Panc1 (cell line): Measurements from ENCODE around the gene CHTF8. TPM values are rescaled to one million over a fixed set of nuclear protein-coding genes. Genes with fewer than 3 reads are reported as not detected.

Experiments
- ATAC-seq: fragments of 200-7000 bp; cut with Tn5 transposase; 2 replicates; pipeline ENCODE4 v1.9.1; 2020; ENCODE audit warnings: mild to moderate bottlenecking, moderate library complexity
- BruUV-seq: library from RNA; stranded (reverse); fragments of 400-500 nt; replicated peaks from 2 replicates; lab custom pipeline; 2021; lab: Mats Ljungman, UMichigan
- CTCF ChIA-PET: fragments of 300-600 bp; sonication (Branson Sonifier 250); formaldehyde crosslinking; loops from one replicate; lab custom pipeline; 2022; ENCODE audit warnings: antibody characterized with exemption; lab: Charles Lee
- POLR2A ChIA-PET: fragments of 300-600 bp; sonication (Branson Sonifier 250); formaldehyde crosslinking; loops from one replicate; lab custom pipeline; 2022; ENCODE audit warnings: antibody characterized with exemption; lab: Charles Lee
- DNase-seq: peaks from one replicate; pipeline ENCODE4 v3.0.0-alpha.2; 2010; ENCODE audit warnings: low read depth, low spot score
- H3K27ac ChIP-seq: 2 replicates; pipeline ENCODE4 v1.5.1; 2011; ENCODE audit warnings: mild to moderate bottlenecking, low read length, inconsistent platforms
- H3K27me3 ChIP-seq: fragments of 200-500 bp; sonication (Bioruptor generic); 2 replicates; pipeline ENCODE4 v1.6.0; 2014; ENCODE audit warnings: low read length, inconsistent platforms; ENCODE audit not compliant: control insufficient read depth, insufficient read depth
- H3K36me3 ChIP-seq: fragments of 200-500 bp; sonication (Bioruptor generic); 2 replicates; pipeline ENCODE4 v1.5.1; 2014; ENCODE audit warnings: inconsistent platforms, mild to moderate bottlenecking, low read length, moderate library complexity; ENCODE audit not compliant: control insufficient read depth, insufficient read depth
- H3K4me1 ChIP-seq: 2 replicates; pipeline ENCODE4 v1.5.1; 2011; ENCODE audit warnings: inconsistent platforms, mild to moderate bottlenecking, low read length, moderate library complexity; ENCODE audit not compliant: control insufficient read depth, insufficient read depth
- H3K4me3 ChIP-seq, 2 experiments: 2 replicates each; pipeline ENCODE4 v1.5.1; 2011 to 2012; ENCODE audit warnings: low read depth in 2 of 2, low read length in 2 of 2, mild to moderate bottlenecking in 2 of 2, inconsistent platforms in 1 of 2, moderate library complexity in 1 of 2
- H3K9me3 ChIP-seq: fragments of 200-500 bp; sonication (Bioruptor generic); 2 replicates; pipeline ENCODE4 v1.5.1; 2014; ENCODE audit warnings: low read depth, mild to moderate bottlenecking, inconsistent platforms, low read length, moderate library complexity; ENCODE audit not compliant: control insufficient read depth, insufficient read depth
- POLR2AphosphoS5 ChIP-seq: IDR thresholded peaks from 2 replicates; pipeline ENCODE4 v1.6.1; 2012; ENCODE audit warnings: mild to moderate bottlenecking, low read depth, low read length, moderate library complexity
- SIN3A ChIP-seq: IDR thresholded peaks from 2 replicates; pipeline ENCODE4 v1.6.1; 2012; ENCODE audit warnings: low read depth, mild to moderate bottlenecking, low read length, moderate library complexity, borderline replicate concordance; ENCODE audit not compliant: insufficient read depth
- TCF7L2 ChIP-seq: IDR thresholded peaks from 2 replicates; pipeline ENCODE4 v1.6.1; 2011; ENCODE audit warnings: mild to moderate bottlenecking, low read depth, low read length, inconsistent platforms
- in situ Hi-C: cut with HindIII; loops from 2 replicates; pipeline ENCODE4 v1.10.0; 2016; ENCODE audit warnings: low sequenced_read_pairs, low pct_unique_long_range_greater_than_20kb
- intact Hi-C: fragments of 100-400 bp; cut with micrococcal nuclease; formaldehyde crosslinking; loops from one replicate; pipeline ENCODE4 v1.10.0; 2022; ENCODE audit not compliant: unreplicated experiment
- total RNA-seq: library from RNA; stranded (reverse); gene quantifications from one replicate; pipeline ENCODE4 v1.2.1, GENCODE V29; 2021; ENCODE audit not compliant: unreplicated experiment
- TF ChIP-seq, protein P1 (sequence below): fragments of 450-650 bp; IDR thresholded peaks from 2 replicates; pipeline ENCODE4 v1.5.1; 2017; ENCODE audit warnings: mild to moderate bottlenecking
- TF ChIP-seq, protein P2 (sequence below), 2 experiments: IDR thresholded peaks; 2 replicates each; pipeline ENCODE4 v1.6.1; 2011 to 2012; ENCODE audit warnings: low read depth in 2 of 2, control low read depth in 1 of 2, low read length in 1 of 2, mild to moderate bottlenecking in 1 of 2, moderate library complexity in 1 of 2; ENCODE audit not compliant: insufficient read depth in 1 of 2

CHTF8 gene
- total RNA-seq, 1 experiment from 2014 or later, result 116 TPM

DNA sequence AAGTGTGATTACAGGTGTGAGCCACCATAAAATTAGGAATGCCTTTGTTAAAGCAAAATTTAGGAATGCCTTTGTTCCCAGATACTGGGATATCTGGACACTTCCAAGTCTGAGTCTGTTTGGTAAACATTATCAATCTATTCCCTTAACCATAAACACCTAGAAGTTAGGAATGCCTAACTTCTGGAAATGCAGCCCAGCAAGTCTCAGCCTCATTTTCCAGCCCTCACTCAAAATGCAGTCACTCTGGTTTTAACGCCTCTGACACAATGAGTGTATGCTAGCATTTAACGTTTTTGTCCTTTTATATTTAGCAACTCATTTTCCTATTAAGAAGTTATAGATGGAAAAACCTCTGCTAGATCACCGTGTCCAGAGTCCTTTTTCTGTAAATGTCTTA, 61.4 kb downstream of the CHTF8 start:
- BruUV-seq, result no TSS peak
- POLR2A ChIA-PET, result interaction anchor here (0.6 kb wide), 1 partner anchor 40 kb away, joined by 3 read pairs; no protein-coding TSS in a partner anchor

DNA sequence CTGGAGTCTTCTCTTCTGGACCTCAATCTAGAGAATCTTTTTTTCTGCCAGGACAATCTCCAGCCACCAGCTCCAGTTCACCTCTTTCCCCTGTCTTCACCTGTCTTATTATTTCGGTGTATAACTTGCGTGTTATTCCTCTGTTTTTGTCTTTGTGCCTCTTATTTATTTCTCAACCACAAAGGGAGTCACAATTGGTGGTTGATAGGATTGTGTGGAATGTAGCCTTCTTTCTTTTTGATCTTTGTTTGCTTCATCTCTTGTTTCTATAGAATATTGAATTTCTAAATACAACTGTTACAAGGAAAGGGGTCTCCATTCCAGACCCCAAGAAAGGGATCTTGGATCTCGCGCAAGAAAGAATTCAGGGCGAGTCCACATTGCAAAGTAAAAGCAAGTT, 62.9 kb downstream of the CHTF8 start:
- ChIA-PET CTCF (no interaction called here), POLR2A (interaction anchor here (0.7 kb wide), 1 partner anchor 199 kb away, joined by 7 read pairs; no protein-coding TSS in a partner anchor)
- BruUV-seq, result no TSS peak
- Histone ChIP-seq H3K4me1 (peaks cover 22% of the 10 kb centered on the region), H3K27ac (no peak overlapping the region), H3K4me3 (no peak overlapping the region), H3K36me3 (no peaks in the 10 kb centered on the region), H3K9me3 (no peaks in the 10 kb centered on the region), H3K27me3 (no peaks in the 10 kb centered on the region)
- DNase-seq (no peak), ATAC-seq (no peak)
- TF ChIP-seq, protein P1, sequence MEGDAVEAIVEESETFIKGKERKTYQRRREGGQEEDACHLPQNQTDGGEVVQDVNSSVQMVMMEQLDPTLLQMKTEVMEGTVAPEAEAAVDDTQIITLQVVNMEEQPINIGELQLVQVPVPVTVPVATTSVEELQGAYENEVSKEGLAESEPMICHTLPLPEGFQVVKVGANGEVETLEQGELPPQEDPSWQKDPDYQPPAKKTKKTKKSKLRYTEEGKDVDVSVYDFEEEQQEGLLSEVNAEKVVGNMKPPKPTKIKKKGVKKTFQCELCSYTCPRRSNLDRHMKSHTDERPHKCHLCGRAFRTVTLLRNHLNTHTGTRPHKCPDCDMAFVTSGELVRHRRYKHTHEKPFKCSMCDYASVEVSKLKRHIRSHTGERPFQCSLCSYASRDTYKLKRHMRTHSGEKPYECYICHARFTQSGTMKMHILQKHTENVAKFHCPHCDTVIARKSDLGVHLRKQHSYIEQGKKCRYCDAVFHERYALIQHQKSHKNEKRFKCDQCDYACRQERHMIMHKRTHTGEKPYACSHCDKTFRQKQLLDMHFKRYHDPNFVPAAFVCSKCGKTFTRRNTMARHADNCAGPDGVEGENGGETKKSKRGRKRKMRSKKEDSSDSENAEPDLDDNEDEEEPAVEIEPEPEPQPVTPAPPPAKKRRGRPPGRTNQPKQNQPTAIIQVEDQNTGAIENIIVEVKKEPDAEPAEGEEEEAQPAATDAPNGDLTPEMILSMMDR, result no peak
- TF ChIP-seq TCF7L2 (no peak), SIN3A (no peak), POLR2AphosphoS5 (no peak)
- TF ChIP-seq, protein P2, sequence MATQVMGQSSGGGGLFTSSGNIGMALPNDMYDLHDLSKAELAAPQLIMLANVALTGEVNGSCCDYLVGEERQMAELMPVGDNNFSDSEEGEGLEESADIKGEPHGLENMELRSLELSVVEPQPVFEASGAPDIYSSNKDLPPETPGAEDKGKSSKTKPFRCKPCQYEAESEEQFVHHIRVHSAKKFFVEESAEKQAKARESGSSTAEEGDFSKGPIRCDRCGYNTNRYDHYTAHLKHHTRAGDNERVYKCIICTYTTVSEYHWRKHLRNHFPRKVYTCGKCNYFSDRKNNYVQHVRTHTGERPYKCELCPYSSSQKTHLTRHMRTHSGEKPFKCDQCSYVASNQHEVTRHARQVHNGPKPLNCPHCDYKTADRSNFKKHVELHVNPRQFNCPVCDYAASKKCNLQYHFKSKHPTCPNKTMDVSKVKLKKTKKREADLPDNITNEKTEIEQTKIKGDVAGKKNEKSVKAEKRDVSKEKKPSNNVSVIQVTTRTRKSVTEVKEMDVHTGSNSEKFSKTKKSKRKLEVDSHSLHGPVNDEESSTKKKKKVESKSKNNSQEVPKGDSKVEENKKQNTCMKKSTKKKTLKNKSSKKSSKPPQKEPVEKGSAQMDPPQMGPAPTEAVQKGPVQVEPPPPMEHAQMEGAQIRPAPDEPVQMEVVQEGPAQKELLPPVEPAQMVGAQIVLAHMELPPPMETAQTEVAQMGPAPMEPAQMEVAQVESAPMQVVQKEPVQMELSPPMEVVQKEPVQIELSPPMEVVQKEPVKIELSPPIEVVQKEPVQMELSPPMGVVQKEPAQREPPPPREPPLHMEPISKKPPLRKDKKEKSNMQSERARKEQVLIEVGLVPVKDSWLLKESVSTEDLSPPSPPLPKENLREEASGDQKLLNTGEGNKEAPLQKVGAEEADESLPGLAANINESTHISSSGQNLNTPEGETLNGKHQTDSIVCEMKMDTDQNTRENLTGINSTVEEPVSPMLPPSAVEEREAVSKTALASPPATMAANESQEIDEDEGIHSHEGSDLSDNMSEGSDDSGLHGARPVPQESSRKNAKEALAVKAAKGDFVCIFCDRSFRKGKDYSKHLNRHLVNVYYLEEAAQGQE (IDR thresholded peaks at IDR 0.05; ENCODE audit: insufficient read depth in 1 of 2, low read depth in 2 of 2, low read length in 1 of 2), result no peak
- in situ Hi-C loops (no loop called here), intact Hi-C loops (no loop called here)

More for the DNA sequence above, 61.4 kb downstream of the CHTF8 start:
- no peaks in the 10 kb centered on the region for H3K9me3 ChIP-seq
- intact Hi-C loops, result no loop called here
- peaks cover 22% of the 10 kb centered on the region for H3K4me1 ChIP-seq
- in situ Hi-C loops, result no loop called here
- ATAC-seq (no peak), DNase-seq (no peak)
- TF ChIP-seq SIN3A (no peak), TCF7L2 (no peak), POLR2AphosphoS5 (no peak)
- TF ChIP-seq, protein P1, result no peak
- no peaks in the 10 kb centered on the region for H3K36me3 ChIP-seq
- H3K27ac ChIP-seq, result no peak overlapping the region
- H3K27me3 ChIP-seq, result no peaks in the 10 kb centered on the region
- H3K4me3 ChIP-seq, result no peak overlapping the region
- CTCF ChIA-PET, result no interaction called here

Other genes with a start within 250 kb of the CHTF8 start
- gene HAS3, start 26.9 kb downstream of the CHTF8 start, total RNA-seq, result 6.9 TPM
- 61.7 TPM for gene UTP4, start 61 bp upstream of the CHTF8 start, total RNA-seq
- 40.8 TPM for gene SNTB2, start 54.6 kb upstream of the CHTF8 start, total RNA-seq
- gene VPS4A, start 178.8 kb upstream of the CHTF8 start, total RNA-seq, result 23.9 TPM
- 23.1 TPM for gene PDF, start 198.0 kb upstream of the CHTF8 start, total RNA-seq
- gene COG8, start 207.0 kb upstream of the CHTF8 start, total RNA-seq, result 30.5 TPM
- 35.3 TPM for gene NIP7, start 207.2 kb upstream of the CHTF8 start, total RNA-seq
- 0.36 TPM for gene TMED6, start 219.2 kb upstream of the CHTF8 start, total RNA-seq